Kidney (tissue), 14 donors: ENCODE data around the gene DDX39A. TPM values are rescaled to one million over a fixed set of nuclear protein-coding genes. Genes with fewer than 3 reads are reported as not detected.
A peak's percentile ranks its signal among the peaks of the same experiment; 100 is the strongest.
"Not testable (repeated sequence)": the region's sequence is repeated elsewhere in the genome, so short reads cannot be mapped to it uniquely, and the experiment has no call there.

Source experiments
- DNase-seq, 5 donors: peaks; one replicate each; pipeline ENCODE4 v3.0.0-alpha.2; 2013 to 2020
- FAIRE-seq: peaks from 2 replicates; lab custom pipeline; 2012; peaks lifted over from hg19 to GRCh38; lab: Jason Lieb, UNC
- H3K27ac ChIP-seq, 2 donors: one replicate each; pipeline ENCODE4 v1.7.0; 2013; ENCODE audit warnings: low read depth in 2 of 2, low read length in 2 of 2, inconsistent platforms in 1 of 2
- H3K27me3 ChIP-seq: one replicate; pipeline ENCODE4 v1.7.1; 2013; ENCODE audit warnings: low read length, inconsistent platforms; ENCODE audit not compliant: control insufficient read depth, insufficient read depth
- H3K36me3 ChIP-seq, 3 donors: one replicate each; pipeline versions ENCODE4 v1.7.0 to v1.7.1; 2013; ENCODE audit warnings: low read length in 3 of 3, control low read depth in 1 of 3, inconsistent platforms in 1 of 3; ENCODE audit not compliant: insufficient read depth in 3 of 3, control insufficient read depth in 2 of 3
- H3K4me1 ChIP-seq, 3 donors: one replicate each; pipeline versions ENCODE4 v1.7.0 to v1.7.1; 2013; ENCODE audit warnings: low read length in 3 of 3, inconsistent platforms in 1 of 3, low read depth in 1 of 3; ENCODE audit not compliant: control insufficient read depth in 2 of 3, insufficient read depth in 2 of 3
- H3K4me3 ChIP-seq, 3 donors: one replicate each; pipeline versions ENCODE4 v1.7.0 to v1.8.1; 2013; ENCODE audit warnings: low read length in 3 of 3, control low read depth in 1 of 3, inconsistent platforms in 1 of 3
- H3K9ac ChIP-seq, 3 donors: one replicate each; pipeline versions ENCODE4 v1.7.0 to v1.7.1; 2013; ENCODE audit warnings: low read length in 3 of 3, control low read depth in 1 of 3, inconsistent platforms in 1 of 3
- H3K9me3 ChIP-seq, 3 donors: one replicate each; pipeline versions ENCODE4 v1.7.0 to v1.7.1; 2013; ENCODE audit warnings: low read length in 3 of 3, control low read depth in 1 of 3, inconsistent platforms in 1 of 3; ENCODE audit not compliant: control insufficient read depth in 2 of 3, insufficient read depth in 1 of 3
- CTCF ChIP-seq: IDR thresholded peaks from 3 replicates; pipeline ENCODE4 v1.5.1; 2012; ENCODE audit warnings: mild to moderate bottlenecking, moderate library complexity, borderline replicate concordance; ENCODE audit not compliant: insufficient read depth; ENCODE audit errors: extremely low read depth
- intact Hi-C: fragments of 100-400 bp; cut with DNase I; formaldehyde crosslinking; loops from one replicate; pipeline ENCODE4 v1.11.1; 2022
- polyA plus RNA-seq: library from polyadenylated mRNA; stranded (reverse); fragments of 350-450 nt; fragmentation: Illumina TruSeq; extraction: RNeasy Lipid Tissue Mini Kit (QIAGEN cat#74804); gene quantifications from one replicate; pipeline ENCODE4 v1.2.3, GENCODE V29; 2014; ENCODE audit warnings: low read depth, low replicate concordance; ENCODE audit not compliant: insufficient read depth
- total RNA-seq: library from RNA; stranded (reverse); fragmentation: NEBNext Ultra II Directional; extraction: Animal tissue kit (Norgen Biotek cat#: 25700); gene quantifications from one replicate; pipeline ENCODE4 v1.2.1, GENCODE V29; 2021
- donor health status: control.
- donor health status: control.
- donor health status: control.
- donor health status: control.
- donor health status: control.
- donor health status: DM: yes; HTN: yes; CAD: no.
- donor health status: Normal renal cell carcinoma (clear cell type).

Gene DDX39A
- total and polyA plus RNA-seq, 2 donors from 2014 or later: 35.6 to 53.8 TPM

GRCh38 chr19:14375055-14375581, 44.0 kb downstream of the DDX39A start:
- Histone ChIP-seq H3K9me3 (no peaks in the 10 kb centered on the region), H3K9ac (no peak overlapping the region), H3K36me3 (no peaks in the 10 kb centered on the region), H3K4me1 (peaks cover 0 to 5% (median 0%) of the 10 kb centered on the region in 3 donors), H3K4me3 (no peak overlapping the region), H3K27ac (peak overlapping the region in 1 of 2 donors; percentile 69), H3K27me3 (no peaks in the 10 kb centered on the region)
- no peak for DNase-seq
- intact Hi-C loops: no loop called here
- FAIRE-seq: no peak
- TF ChIP-seq CTCF: no peak

GRCh38 chr19:14374313-14374712, 44.8 kb downstream of the DDX39A start:
- intact Hi-C loops, H3K4me1 ChIP-seq, H3K27me3 ChIP-seq, H3K9me3 ChIP-seq, FAIRE-seq, H3K4me3 ChIP-seq, H3K27ac ChIP-seq, DNase-seq, H3K36me3 ChIP-seq, H3K9ac ChIP-seq: not testable (repeated sequence)

GRCh38 chr19:14372384-14373077, 46.6 kb downstream of the DDX39A start:
- intact Hi-C loops: not testable (repeated sequence)

GRCh38 chr19:14371301-14371821, 47.8 kb downstream of the DDX39A start:
- H3K4me1 ChIP-seq: peaks cover 0 to 9% (median 0%) of the 10 kb centered on the region in 3 donors
- H3K27me3 ChIP-seq: no peaks in the 10 kb centered on the region
- H3K9me3 ChIP-seq: no peaks in the 10 kb centered on the region
- H3K27ac ChIP-seq: no peak overlapping the region
- no peaks in the 10 kb centered on the region for H3K36me3 ChIP-seq
- DNase-seq: no peak
- intact Hi-C loops: no loop called here
- no peak for FAIRE-seq
- H3K4me3 ChIP-seq: no peak overlapping the region
- no peak overlapping the region for H3K9ac ChIP-seq
- no peak for TF ChIP-seq CTCF

More at GRCh38 chr19:14372384-14373077, 46.6 kb downstream of the DDX39A start:
- H3K27ac ChIP-seq, DNase-seq, FAIRE-seq, H3K4me1 ChIP-seq, H3K9ac ChIP-seq, H3K27me3 ChIP-seq, H3K4me3 ChIP-seq, H3K36me3 ChIP-seq, H3K9me3 ChIP-seq: not testable (repeated sequence)
